Erythroblast (primary cell): ENCODE results near the gene CRYGS.
"Not testable (repeated sequence)": the region's sequence is repeated elsewhere in the genome, so short reads cannot be mapped to it uniquely, and the experiment has no call there.

Experiments
- GATA1 ChIP-seq: IDR thresholded peaks from 2 replicates; pipeline ENCODE4 v1.6.1; 2011; ENCODE audit warnings: low read depth, mild to moderate bottlenecking, control low read depth, low read length, moderate library complexity
- POLR2A ChIP-seq: IDR thresholded peaks from 2 replicates; pipeline ENCODE4 v1.6.1; 2011; ENCODE audit warnings: mild to moderate bottlenecking, low read length

DNA sequence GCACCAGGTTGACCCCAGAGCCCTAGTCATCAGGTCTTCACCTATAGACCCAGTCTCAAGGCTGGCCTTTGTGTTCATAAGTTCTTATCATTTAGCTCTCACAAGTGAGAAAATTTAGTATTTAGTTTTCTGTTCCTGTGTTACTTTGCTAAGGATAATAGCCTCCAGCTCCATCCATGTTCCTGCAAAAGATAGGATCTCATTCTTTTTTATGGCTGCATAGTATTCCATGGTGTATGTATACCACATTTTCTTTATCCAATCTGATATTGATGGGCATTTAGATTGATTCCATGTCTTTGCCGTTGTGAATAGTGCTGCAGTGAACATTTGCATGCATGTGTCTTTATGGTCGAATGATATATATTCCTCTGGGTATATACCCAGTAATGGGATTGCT lies 46.2 kb downstream of the CRYGS start:
- not testable (repeated sequence) for TF ChIP-seq POLR2A, GATA1
